Pancreas (tissue), 10 donors: Measurements from ENCODE around the gene RSPO4. TPM values are rescaled to one million over a fixed set of nuclear protein-coding genes. Genes with fewer than 3 reads are reported as not detected.

ENCODE experiments used
- ATAC-seq, 4 donors: fragments of 200-7000 bp; cut with Tn5 transposase; one replicate each; pipeline versions ENCODE4 v1.8.0 to v1.9.1; 2020; ENCODE audit warnings: mild to moderate bottlenecking in 4 of 4, moderate library complexity in 4 of 4
- DNase-seq, 6 donors: peaks; one replicate each; pipeline ENCODE4 v3.0.0-alpha.2; 2020
- FAIRE-seq: peaks from 2 replicates; lab custom pipeline; 2012; peaks lifted over from hg19 to GRCh38; lab: Jason Lieb, UNC
- H3K27ac ChIP-seq, 4 donors: fragments of 200-600 bp; sonication (generic); 1 replicate in 3 of 4; 2 replicates in 1 of 4; pipeline versions ENCODE4 v1.5.0 to v1.8.0; 2020
- H3K27me3 ChIP-seq, 4 donors: fragments of 200-600 bp; one replicate each; pipeline ENCODE4 v1.8.0; 2021
- H3K36me3 ChIP-seq, 3 donors: fragments of 200-600 bp; sonication (generic) in 1 of 3; one replicate each; pipeline versions ENCODE4 v1.5.0 to v1.8.0; 2020 to 2021
- H3K4me1 ChIP-seq, 3 donors: fragments of 200-600 bp; one replicate each; pipeline ENCODE4 v1.8.0; 2021
- H3K4me3 ChIP-seq, 4 donors: fragments of 200-600 bp; sonication (generic) in 2 of 4; one replicate each; pipeline versions ENCODE4 v1.5.0 to v1.8.0; 2020 to 2021
- H3K9me3 ChIP-seq, 4 donors: fragments of 200-600 bp; one replicate each; pipeline ENCODE4 v1.8.0; 2021
- WGBS, 2 donors: extraction: QIAGEN DNeasy Blood & Tissue Kit; methylation state at CpG; one replicate each; pipeline ENCODE4 v1.1.7; 2013; 5-methylcytosine and 5-hydroxymethylcytosine counted together
- intact Hi-C, 3 donors: fragments of 100-400 bp; cut with DNase I; formaldehyde crosslinking; loops; one replicate each; pipeline versions ENCODE4 v1.11.1 to v1.14.2; 2022
- polyA plus RNA-seq, 2 donors: library from polyadenylated mRNA; stranded (reverse); fragments of 200-250 nt; gene quantifications; one replicate each; pipeline ENCODE4 v1.2.3, GENCODE V29; 2013
- total RNA-seq, 6 donors: library from RNA; stranded (reverse); fragmentation: NEBNext Ultra II Directional in 4 of 6; extraction: Animal tissue kit (Norgen Biotek cat#: 25700) in 4 of 6; gene quantifications; one replicate each; pipeline versions ENCODE4 v1.2.1 to v1.2.4, GENCODE V29; 2021 to 2023
- TF ChIP-seq, protein P1 (sequence below), 4 donors: fragments of 200-600 bp; sonication (generic) in 3 of 4; IDR thresholded peaks; one replicate each; pipeline versions ENCODE4 v1.5.0 to v1.8.0; 2021; ENCODE audit warnings: antibody characterized with exemption in 4 of 4
- donor health status: healthy with polysubstance abuse.
- donor health status: DM: no; HTN: no; CAD: no; lungs with moderate emphysema.
- donor health status: DM: no; HTN: no; CAD: no.
- donor health status: control.
- donor health status: control.
- donor health status: Bipolar disorder and iron deficiency.
- donor health status: DM: yes; HTN: yes; CAD: no.
- donor health status: DM: no; HTN: no; CAD: no.
- donor health status: DM: no; HTN: no; CAD: no.
- donor health status: DM: yes; HTN: yes; CAD: no.

RSPO4 gene
- total and polyA plus RNA-seq, 8 donors = 0.08 to 0.28 (median 0.09) TPM; not detected in 3

DNA sequence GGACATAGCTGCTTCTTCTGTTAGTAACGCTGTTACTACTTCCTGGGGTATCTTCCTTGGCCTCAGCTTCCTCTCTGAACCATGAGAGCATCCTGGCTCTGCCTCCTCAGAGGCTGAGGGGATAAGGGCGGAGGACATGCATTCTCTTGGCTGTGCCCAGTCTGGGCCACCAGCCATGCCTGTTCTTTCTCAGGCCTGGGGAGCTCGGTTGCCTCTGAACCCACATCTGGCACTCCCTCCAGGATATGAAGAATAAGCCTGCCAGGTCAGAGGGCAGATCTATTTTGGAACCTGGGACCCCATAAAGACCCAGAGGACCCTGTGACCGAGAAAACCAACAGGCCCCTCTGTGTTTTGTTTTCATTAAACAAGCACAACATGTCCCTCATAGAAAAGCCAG lies 79.3 kb downstream of the RSPO4 start:
- 55 to 69% methylated on average over 4 of the region's 4 CpGs for WGBS, 2 donors
- ATAC-seq (no peak), FAIRE-seq (no peak), DNase-seq (no peak)
- Histone ChIP-seq H3K4me1 (no peaks in the 10 kb centered on the region), H3K36me3 (no peaks in the 10 kb centered on the region), H3K27ac (no peak overlapping the region), H3K4me3 (no peak overlapping the region), H3K9me3 (no peaks in the 10 kb centered on the region), H3K27me3 (no peaks in the 10 kb centered on the region)
- TF ChIP-seq, protein P1, sequence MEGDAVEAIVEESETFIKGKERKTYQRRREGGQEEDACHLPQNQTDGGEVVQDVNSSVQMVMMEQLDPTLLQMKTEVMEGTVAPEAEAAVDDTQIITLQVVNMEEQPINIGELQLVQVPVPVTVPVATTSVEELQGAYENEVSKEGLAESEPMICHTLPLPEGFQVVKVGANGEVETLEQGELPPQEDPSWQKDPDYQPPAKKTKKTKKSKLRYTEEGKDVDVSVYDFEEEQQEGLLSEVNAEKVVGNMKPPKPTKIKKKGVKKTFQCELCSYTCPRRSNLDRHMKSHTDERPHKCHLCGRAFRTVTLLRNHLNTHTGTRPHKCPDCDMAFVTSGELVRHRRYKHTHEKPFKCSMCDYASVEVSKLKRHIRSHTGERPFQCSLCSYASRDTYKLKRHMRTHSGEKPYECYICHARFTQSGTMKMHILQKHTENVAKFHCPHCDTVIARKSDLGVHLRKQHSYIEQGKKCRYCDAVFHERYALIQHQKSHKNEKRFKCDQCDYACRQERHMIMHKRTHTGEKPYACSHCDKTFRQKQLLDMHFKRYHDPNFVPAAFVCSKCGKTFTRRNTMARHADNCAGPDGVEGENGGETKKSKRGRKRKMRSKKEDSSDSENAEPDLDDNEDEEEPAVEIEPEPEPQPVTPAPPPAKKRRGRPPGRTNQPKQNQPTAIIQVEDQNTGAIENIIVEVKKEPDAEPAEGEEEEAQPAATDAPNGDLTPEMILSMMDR (IDR thresholded peaks at IDR 0.05) = no peak
- intact Hi-C loops = no loop called here

DNA sequence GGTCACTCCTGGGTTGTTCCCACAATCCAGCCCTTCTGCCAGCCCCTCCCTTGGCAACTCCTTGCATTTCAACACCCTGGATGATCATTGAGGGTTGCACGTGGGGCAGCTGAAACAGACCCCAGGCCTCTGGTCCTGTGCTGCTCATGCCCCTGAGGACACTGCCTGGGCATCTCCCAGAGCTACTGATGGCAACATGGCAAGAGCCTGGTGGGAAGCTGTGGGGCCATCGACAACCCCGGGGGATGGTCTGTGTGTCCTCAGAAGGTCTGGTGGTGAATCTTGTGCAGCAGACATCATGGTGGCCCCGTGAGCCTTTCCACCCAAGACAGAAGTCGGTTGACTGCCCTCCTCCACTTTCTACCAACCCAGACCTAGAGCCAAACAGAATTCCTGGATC lies 81.0 kb downstream of the RSPO4 start:
- whole genome bisulfite sequencing, 2 donors = 75 to 87% methylated on average over 5 of the region's 5 CpGs
- intact Hi-C loops = no loop called here

DNA sequence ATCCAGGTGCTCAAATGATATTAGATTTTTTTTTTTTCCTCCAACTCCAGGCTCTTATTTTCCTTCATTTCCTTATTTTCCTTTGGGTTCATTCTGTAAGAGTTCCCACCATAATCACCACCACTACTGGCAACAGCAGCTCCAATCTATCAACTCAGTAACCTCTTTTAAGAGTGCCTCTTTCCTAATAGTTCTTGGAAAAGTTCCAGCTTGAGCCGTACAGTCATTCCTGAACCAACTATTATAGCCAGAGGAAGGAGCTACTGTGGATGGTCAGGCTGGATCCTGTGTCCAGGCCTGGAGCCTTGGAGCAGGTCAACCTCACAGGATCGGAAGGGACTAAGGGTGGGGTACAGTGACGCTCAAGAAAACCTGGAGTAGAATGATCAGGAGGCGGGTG lies 81.8 kb downstream of the RSPO4 start:
- H3K27ac ChIP-seq = no peak overlapping the region
- H3K4me3 ChIP-seq = no peak overlapping the region
- no peaks in the 10 kb centered on the region for H3K9me3 ChIP-seq
- 89 to 92% methylated on average over 4 of the region's 4 CpGs for WGBS, 2 donors
- no peaks in the 10 kb centered on the region for H3K4me1 ChIP-seq
- TF ChIP-seq, protein P1 (IDR thresholded peaks at IDR 0.05) = no peak
- intact Hi-C loops = no loop called here
- no peaks in the 10 kb centered on the region for H3K36me3 ChIP-seq
- no peak for DNase-seq
- ATAC-seq = no peak
- H3K27me3 ChIP-seq = no peaks in the 10 kb centered on the region
- FAIRE-seq = no peak

More for the DNA sequence above, 81.0 kb downstream of the RSPO4 start:
- H3K4me3 ChIP-seq = no peak overlapping the region
- ATAC-seq (no peak), FAIRE-seq (no peak), DNase-seq (no peak)
- H3K36me3 ChIP-seq = no peaks in the 10 kb centered on the region
- H3K4me1 ChIP-seq = no peaks in the 10 kb centered on the region
- no peaks in the 10 kb centered on the region for H3K27me3 ChIP-seq
- H3K9me3 ChIP-seq = no peaks in the 10 kb centered on the region
- no peak overlapping the region for H3K27ac ChIP-seq
- TF ChIP-seq, protein P1 (IDR thresholded peaks at IDR 0.05) = no peak

DNA sequence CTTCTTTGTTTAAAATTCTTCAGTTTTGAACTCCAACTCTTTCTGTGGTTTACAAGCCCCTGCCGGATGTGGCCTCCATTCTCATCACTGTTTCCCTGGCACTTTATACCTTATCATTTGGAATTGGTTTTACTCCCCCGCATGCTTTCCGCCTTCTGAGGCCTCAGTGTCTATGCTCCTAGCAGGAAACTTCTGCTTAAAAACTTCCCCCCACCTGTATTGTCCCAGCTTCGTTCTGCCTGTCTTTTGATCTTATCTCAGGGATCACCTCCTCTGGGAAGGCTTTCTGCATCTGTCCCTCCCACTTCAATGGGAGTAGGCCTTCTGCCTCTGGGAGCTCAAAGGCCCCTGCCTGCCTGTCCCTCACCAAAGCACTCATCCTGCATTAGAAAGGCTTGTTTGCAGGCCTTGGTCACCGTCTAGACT lies 82.6 kb downstream of the RSPO4 start:
- Histone ChIP-seq H3K36me3 (no peaks in the 10 kb centered on the region), H3K4me1 (no peaks in the 10 kb centered on the region), H3K4me3 (no peak overlapping the region), H3K27me3 (no peaks in the 10 kb centered on the region), H3K9me3 (no peaks in the 10 kb centered on the region), H3K27ac (no peak overlapping the region)
- WGBS, 2 donors = 66 to 72% methylated on average over 5 of the region's 5 CpGs
- TF ChIP-seq, protein P1 (IDR thresholded peaks at IDR 0.05) = no peak
- ATAC-seq (no peak), FAIRE-seq (no peak), DNase-seq (no peak)
- intact Hi-C loops = no loop called here

DNA sequence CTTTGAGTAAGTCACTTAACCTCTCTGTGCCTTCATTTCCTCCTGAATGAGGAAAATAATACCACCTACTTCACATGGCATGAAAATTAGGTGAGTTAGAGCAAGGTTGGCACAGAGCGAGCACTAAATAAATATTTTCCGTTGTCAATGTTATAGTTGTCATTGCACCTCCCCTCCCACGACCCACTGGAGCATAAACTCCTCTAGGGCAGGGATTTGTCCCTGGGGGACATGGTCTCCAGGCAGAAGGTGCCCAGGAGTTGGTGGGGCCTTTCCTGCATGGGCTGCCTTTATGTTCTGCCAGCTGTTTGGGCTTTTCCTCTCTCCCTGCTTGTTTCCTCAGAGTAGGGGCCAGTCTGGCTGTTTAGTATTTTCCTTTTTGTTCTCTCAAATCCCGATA lies 84.7 kb downstream of the RSPO4 start:
- H3K27ac ChIP-seq = no peak overlapping the region
- H3K27me3 ChIP-seq = no peaks in the 10 kb centered on the region
- intact Hi-C loops = no loop called here
- H3K9me3 ChIP-seq = no peaks in the 10 kb centered on the region
- 43 to 60% methylated on average over 4 of the region's 4 CpGs for WGBS, 2 donors
- H3K36me3 ChIP-seq = no peaks in the 10 kb centered on the region
- no peak overlapping the region for H3K4me3 ChIP-seq
- FAIRE-seq = no peak
- no peaks in the 10 kb centered on the region for H3K4me1 ChIP-seq
- no peak for ATAC-seq
- TF ChIP-seq, protein P1 (IDR thresholded peaks at IDR 0.05) = no peak
- DNase-seq = no peak
